GM12878 (cell line): ENCODE measurements around the gene CES3.

Experiments used
- CHD1 ChIP-seq: IDR thresholded peaks from 2 replicates; pipeline ENCODE4 v1.6.1; 2012; ENCODE audit warnings: low read depth, low read length, improper control_type of control experiment
- EP300 ChIP-seq, 2 experiments: fragments of 150-350 bp in 1 of 2; IDR thresholded peaks; 2 replicates each; pipeline ENCODE4 v1.6.1; 2011 to 2012; ENCODE audit warnings: low read depth in 2 of 2, low read length in 2 of 2, borderline replicate concordance in 1 of 2, improper control_type of control experiment in 1 of 2, inconsistent platforms in 1 of 2; ENCODE audit not compliant: control insufficient read depth in 1 of 2
- GABPA ChIP-seq: IDR thresholded peaks from 2 replicates; pipeline ENCODE4 v1.6.1; 2014; ENCODE audit warnings: antibody characterized with exemption, low read depth, mild to moderate bottlenecking, inconsistent platforms
- NFIC ChIP-seq: IDR thresholded peaks from 2 replicates; pipeline ENCODE4 v1.6.1; 2012; ENCODE audit warnings: low read depth, mild to moderate bottlenecking, inconsistent platforms, low read length, moderate library complexity
- NRF1 ChIP-seq: conservative IDR thresholded peaks from 2 replicates; pipeline ENCODE4 v1.6.1; 2011; ENCODE audit warnings: mild to moderate bottlenecking, low read depth, low read length, improper control_type of control experiment
- RFX5 ChIP-seq: IDR thresholded peaks from 2 replicates; pipeline ENCODE4 v1.6.1; 2011; ENCODE audit warnings: low read depth, low read length, improper control_type of control experiment
- TCF3 ChIP-seq: IDR thresholded peaks from 2 replicates; pipeline ENCODE4 v1.6.1; 2012; ENCODE audit warnings: low read depth, mild to moderate bottlenecking, low read length, borderline replicate concordance; ENCODE audit not compliant: insufficient read depth
- WRNIP1 ChIP-seq: IDR thresholded peaks from 2 replicates; pipeline ENCODE4 v1.6.1; 2011; ENCODE audit warnings: low read depth, low read length, improper control_type of control experiment, borderline replicate concordance
- YBX1 ChIP-seq: fragments of 450-650 bp; IDR thresholded peaks from 2 replicates; pipeline ENCODE4 v1.6.1; 2016; ENCODE audit warnings: antibody characterized with exemption
- ZNF274 ChIP-seq: IDR thresholded peaks from one replicate; pipeline ENCODE4 v1.8.0; 2011; ENCODE audit not compliant: insufficient read length, insufficient read depth
- TF ChIP-seq, protein P1 (sequence below), 3 experiments: IDR thresholded peaks in 2 of 3; conservative IDR thresholded peaks in 1 of 3; 2 replicates each; pipeline ENCODE4 v1.5.1; 2011; ENCODE audit warnings: low read depth in 3 of 3, low read length in 3 of 3, mild to moderate bottlenecking in 3 of 3, control low read depth in 2 of 3, moderate library complexity in 2 of 3, inconsistent platforms in 1 of 3, mixed read lengths in 1 of 3; ENCODE audit not compliant: control insufficient read depth in 2 of 3, insufficient read depth in 1 of 3; ENCODE audit errors: extremely low read depth in 1 of 3
- TF ChIP-seq, protein P2 (sequence below): IDR thresholded peaks from 2 replicates; pipeline ENCODE4 v1.6.1; 2012; ENCODE audit warnings: improper control_type of control experiment, low read depth, low read length; ENCODE audit not compliant: insufficient replicate concordance

DNA sequence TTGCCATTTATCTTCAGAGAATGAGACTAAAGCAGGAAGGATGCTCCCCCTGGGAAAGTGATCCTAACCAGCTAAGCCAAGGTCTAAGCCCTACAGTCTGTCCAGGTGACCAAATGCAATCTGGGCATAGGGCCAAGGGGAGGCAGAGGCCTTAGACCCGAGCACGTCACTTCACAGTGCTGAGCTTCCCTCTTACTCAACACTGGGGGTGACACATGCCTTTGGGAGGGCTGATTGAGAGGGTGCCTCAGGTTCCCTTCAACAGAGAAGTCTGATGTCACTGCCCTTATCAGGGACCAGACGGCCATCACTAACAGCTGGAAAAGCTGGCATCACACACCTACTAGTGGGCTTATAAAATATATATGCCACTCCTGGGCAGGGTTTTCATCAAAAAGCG, 30.9 kb upstream of the CES3 start:
- TF ChIP-seq TCF3 = no peak
- no peak for TF ChIP-seq WRNIP1
- TF ChIP-seq, protein P1, sequence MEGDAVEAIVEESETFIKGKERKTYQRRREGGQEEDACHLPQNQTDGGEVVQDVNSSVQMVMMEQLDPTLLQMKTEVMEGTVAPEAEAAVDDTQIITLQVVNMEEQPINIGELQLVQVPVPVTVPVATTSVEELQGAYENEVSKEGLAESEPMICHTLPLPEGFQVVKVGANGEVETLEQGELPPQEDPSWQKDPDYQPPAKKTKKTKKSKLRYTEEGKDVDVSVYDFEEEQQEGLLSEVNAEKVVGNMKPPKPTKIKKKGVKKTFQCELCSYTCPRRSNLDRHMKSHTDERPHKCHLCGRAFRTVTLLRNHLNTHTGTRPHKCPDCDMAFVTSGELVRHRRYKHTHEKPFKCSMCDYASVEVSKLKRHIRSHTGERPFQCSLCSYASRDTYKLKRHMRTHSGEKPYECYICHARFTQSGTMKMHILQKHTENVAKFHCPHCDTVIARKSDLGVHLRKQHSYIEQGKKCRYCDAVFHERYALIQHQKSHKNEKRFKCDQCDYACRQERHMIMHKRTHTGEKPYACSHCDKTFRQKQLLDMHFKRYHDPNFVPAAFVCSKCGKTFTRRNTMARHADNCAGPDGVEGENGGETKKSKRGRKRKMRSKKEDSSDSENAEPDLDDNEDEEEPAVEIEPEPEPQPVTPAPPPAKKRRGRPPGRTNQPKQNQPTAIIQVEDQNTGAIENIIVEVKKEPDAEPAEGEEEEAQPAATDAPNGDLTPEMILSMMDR (IDR thresholded peaks at IDR 0.05 in 2 of 3, conservative IDR thresholded peaks at IDR 0.05 in 1 of 3; ENCODE audit: control insufficient read depth in 2 of 3, extremely low read depth in 1 of 3, insufficient read depth in 1 of 3, low read depth in 3 of 3, low read length in 3 of 3) = no peak
- TF ChIP-seq EP300 (IDR thresholded peaks at IDR 0.05; ENCODE audit: borderline replicate concordance in 1 of 2, control insufficient read depth in 1 of 2, low read depth in 2 of 2, low read length in 2 of 2) = no peak
- TF ChIP-seq NRF1 = no peak
- TF ChIP-seq GABPA = no peak
- no peak for TF ChIP-seq NFIC
- TF ChIP-seq, protein P2, sequence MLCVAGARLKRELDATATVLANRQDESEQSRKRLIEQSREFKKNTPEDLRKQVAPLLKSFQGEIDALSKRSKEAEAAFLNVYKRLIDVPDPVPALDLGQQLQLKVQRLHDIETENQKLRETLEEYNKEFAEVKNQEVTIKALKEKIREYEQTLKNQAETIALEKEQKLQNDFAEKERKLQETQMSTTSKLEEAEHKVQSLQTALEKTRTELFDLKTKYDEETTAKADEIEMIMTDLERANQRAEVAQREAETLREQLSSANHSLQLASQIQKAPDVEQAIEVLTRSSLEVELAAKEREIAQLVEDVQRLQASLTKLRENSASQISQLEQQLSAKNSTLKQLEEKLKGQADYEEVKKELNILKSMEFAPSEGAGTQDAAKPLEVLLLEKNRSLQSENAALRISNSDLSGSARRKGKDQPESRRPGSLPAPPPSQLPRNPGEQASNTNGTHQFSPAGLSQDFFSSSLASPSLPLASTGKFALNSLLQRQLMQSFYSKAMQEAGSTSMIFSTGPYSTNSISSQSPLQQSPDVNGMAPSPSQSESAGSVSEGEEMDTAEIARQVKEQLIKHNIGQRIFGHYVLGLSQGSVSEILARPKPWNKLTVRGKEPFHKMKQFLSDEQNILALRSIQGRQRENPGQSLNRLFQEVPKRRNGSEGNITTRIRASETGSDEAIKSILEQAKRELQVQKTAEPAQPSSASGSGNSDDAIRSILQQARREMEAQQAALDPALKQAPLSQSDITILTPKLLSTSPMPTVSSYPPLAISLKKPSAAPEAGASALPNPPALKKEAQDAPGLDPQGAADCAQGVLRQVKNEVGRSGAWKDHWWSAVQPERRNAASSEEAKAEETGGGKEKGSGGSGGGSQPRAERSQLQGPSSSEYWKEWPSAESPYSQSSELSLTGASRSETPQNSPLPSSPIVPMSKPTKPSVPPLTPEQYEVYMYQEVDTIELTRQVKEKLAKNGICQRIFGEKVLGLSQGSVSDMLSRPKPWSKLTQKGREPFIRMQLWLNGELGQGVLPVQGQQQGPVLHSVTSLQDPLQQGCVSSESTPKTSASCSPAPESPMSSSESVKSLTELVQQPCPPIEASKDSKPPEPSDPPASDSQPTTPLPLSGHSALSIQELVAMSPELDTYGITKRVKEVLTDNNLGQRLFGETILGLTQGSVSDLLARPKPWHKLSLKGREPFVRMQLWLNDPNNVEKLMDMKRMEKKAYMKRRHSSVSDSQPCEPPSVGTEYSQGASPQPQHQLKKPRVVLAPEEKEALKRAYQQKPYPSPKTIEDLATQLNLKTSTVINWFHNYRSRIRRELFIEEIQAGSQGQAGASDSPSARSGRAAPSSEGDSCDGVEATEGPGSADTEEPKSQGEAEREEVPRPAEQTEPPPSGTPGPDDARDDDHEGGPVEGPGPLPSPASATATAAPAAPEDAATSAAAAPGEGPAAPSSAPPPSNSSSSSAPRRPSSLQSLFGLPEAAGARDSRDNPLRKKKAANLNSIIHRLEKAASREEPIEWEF = no peak
- no peak for TF ChIP-seq YBX1
- no peak for TF ChIP-seq CHD1
- no peak for TF ChIP-seq ZNF274
- TF ChIP-seq RFX5 = no peak
